Aorta (tissue), 5 donors: Measurements from ENCODE around the gene NEDD4L. TPM values are rescaled to one million over a fixed set of nuclear protein-coding genes. Genes with fewer than 3 reads are reported as not detected.

ENCODE experiments used
- ATAC-seq: fragments of 200-7000 bp; cut with Tn5 transposase; one replicate; pipeline ENCODE4 v1.9.1; 2022; ENCODE audit warnings: moderate library complexity; ENCODE audit not compliant: low FRiP score
- DNase-seq, 2 donors: peaks; one replicate each; pipeline ENCODE4 v3.0.0-alpha.2; 2020
- H3K27ac ChIP-seq, 2 donors: one replicate each; pipeline ENCODE4 v1.5.1; 2013; ENCODE audit warnings: low read length in 2 of 2, mild to moderate bottlenecking in 2 of 2, moderate library complexity in 2 of 2, control low read depth in 1 of 2, inconsistent platforms in 1 of 2, low read depth in 1 of 2
- H3K27me3 ChIP-seq, 2 donors: one replicate each; pipeline ENCODE4 v1.6.1; 2013; ENCODE audit warnings: control low read depth in 1 of 2, low read length in 1 of 2, mild to moderate bottlenecking in 1 of 2, moderate library complexity in 1 of 2; ENCODE audit not compliant: insufficient read depth in 2 of 2, control insufficient read depth in 1 of 2
- H3K36me3 ChIP-seq, 2 donors: one replicate each; pipeline ENCODE4 v1.6.1; 2013; ENCODE audit warnings: control low read depth in 1 of 2, low read length in 1 of 2, mild to moderate bottlenecking in 1 of 2; ENCODE audit not compliant: insufficient read depth in 2 of 2, control insufficient read depth in 1 of 2
- H3K4me1 ChIP-seq, 2 donors: one replicate each; pipeline ENCODE4 v1.6.1; 2013; ENCODE audit warnings: low read length in 2 of 2, control low read depth in 1 of 2, mild to moderate bottlenecking in 1 of 2, moderate library complexity in 1 of 2; ENCODE audit not compliant: insufficient read depth in 2 of 2, control insufficient read depth in 1 of 2
- H3K4me3 ChIP-seq, 2 donors: one replicate each; pipeline ENCODE4 v1.5.1; 2013; ENCODE audit warnings: low read length in 2 of 2, control low read depth in 1 of 2, mild to moderate bottlenecking in 1 of 2
- H3K9me3 ChIP-seq: one replicate; pipeline ENCODE4 v1.6.1; 2013; ENCODE audit warnings: mild to moderate bottlenecking, low read length; ENCODE audit not compliant: control insufficient read depth
- WGBS, 2 donors: extraction: QIAGEN DNeasy Blood & Tissue Kit; methylation state at CpG; one replicate each; pipeline ENCODE4 v1.1.7; 2013; 5-methylcytosine and 5-hydroxymethylcytosine counted together
- intact Hi-C, 2 donors: fragments of 100-400 bp; cut with DNase I; formaldehyde crosslinking; loops; one replicate each; pipeline versions ENCODE4 v1.14.2 to v1.15.0; 2022
- microRNA-seq, 2 donors: library from miRNA; unstranded; fragments of <30 nt; microRNA quantifications; one replicate each; pipeline ENCODE4 v1.2.0, GENCODE V29; 2020
- polyA plus RNA-seq, 2 donors: library from polyadenylated mRNA; stranded (reverse); fragments of 200-250 nt; gene quantifications; one replicate each; pipeline ENCODE4 v1.2.3, GENCODE V29; 2013
- total RNA-seq, 2 donors: library from RNA; stranded (reverse); fragmentation: NEBNext Ultra II Directional; extraction: Animal tissue kit (Norgen Biotek cat#: 25700); gene quantifications; one replicate each; pipeline ENCODE4 v1.2.1, GENCODE V29; 2021
- donor health status: healthy with polysubstance abuse.
- donor health status: Bipolar disorder and iron deficiency.
- donor health status: DM: no; HTN: no; CAD: no.
- donor health status: DM: no; HTN: no; CAD: no.
- donor health status: DM: yes; HTN: yes; CAD: no.

Gene NEDD4L
- total and polyA plus RNA-seq, 4 donors: 4.0 to 24.0 (median 17.8) TPM

DNA sequence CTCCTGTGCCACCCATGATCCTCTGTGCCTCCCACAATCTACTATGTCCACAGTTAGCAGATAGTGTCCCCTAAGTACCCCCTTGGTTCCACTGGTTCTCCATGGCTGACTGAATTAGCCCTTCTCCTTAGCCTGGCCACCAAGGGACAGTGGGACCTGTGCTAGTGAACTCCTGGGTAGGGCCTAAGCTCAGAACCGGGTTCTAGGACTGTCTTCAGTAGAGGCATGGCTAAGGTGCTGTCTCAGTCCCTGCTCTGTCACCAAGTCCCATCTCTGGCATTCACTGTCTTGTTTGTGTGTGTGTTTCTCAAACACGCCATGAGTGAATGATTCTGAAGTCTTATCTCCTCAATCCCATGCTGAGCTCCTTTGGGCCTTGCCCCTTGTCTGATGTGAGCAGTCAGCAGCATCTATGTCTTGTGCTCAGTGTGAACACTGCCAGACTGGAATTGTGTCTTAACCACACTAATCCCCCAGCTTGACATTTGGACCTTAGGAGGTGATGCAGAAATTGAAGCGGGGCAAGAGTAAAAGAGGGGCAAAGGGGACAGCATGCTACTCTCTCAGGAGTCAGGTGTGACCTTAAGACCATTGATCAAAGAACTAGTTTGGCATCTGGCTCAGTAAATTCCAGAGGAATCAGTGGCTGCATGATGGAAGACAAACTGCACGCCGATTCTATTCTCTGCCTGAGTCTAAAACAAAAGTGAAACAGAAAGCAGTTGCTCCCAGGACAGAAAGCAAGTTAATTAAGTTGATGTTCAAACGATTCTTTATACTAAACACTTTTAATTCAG is 394.3 kb downstream of the NEDD4L start:
- no peaks in the 10 kb centered on the region for H3K36me3 ChIP-seq
- H3K9me3 ChIP-seq: no peaks in the 10 kb centered on the region
- no peak overlapping the region for H3K27ac ChIP-seq
- no peaks in the 10 kb centered on the region for H3K4me1 ChIP-seq
- DNase-seq: no peak
- ATAC-seq: peak; percentile 48
- no peak overlapping the region for H3K4me3 ChIP-seq
- intact Hi-C loops: loop anchor here in 1 of 2 donors (10.0 kb wide), 1 partner anchor 64 kb away; no protein-coding TSS in a partner anchor
- no peaks in the 10 kb centered on the region for H3K27me3 ChIP-seq
- 66 to 71% methylated on average over 6 of the region's 6 CpGs for WGBS, 2 donors

DNA sequence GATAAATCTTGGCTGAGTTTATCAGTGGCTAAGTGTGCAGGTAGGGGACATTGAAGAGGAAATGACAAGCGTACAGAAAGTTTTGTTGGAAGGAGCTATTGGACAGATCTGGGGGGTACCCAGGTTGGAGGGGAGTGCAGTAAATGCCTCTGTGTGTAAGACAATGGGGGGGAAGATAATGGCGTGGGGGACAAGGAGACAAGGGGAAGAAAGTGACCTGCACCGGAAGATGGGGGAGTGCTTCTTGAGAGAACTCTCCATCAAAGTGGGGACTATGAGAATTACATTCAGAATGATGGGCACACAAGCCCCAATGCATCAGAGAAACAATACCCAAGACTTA is 394.9 kb downstream of the NEDD4L start:
- Histone ChIP-seq H3K36me3 (no peaks in the 10 kb centered on the region), H3K9me3 (no peaks in the 10 kb centered on the region), H3K4me3 (no peak overlapping the region), H3K4me1 (no peaks in the 10 kb centered on the region), H3K27ac (no peak overlapping the region), H3K27me3 (no peaks in the 10 kb centered on the region)
- no peak for ATAC-seq
- intact Hi-C loops: loop anchor here in 1 of 2 donors (10.0 kb wide), 1 partner anchor 64 kb away; no protein-coding TSS in a partner anchor
- DNase-seq: no peak
- WGBS, 2 donors: 75 to 80% methylated on average over 3 of the region's 3 CpGs

DNA sequence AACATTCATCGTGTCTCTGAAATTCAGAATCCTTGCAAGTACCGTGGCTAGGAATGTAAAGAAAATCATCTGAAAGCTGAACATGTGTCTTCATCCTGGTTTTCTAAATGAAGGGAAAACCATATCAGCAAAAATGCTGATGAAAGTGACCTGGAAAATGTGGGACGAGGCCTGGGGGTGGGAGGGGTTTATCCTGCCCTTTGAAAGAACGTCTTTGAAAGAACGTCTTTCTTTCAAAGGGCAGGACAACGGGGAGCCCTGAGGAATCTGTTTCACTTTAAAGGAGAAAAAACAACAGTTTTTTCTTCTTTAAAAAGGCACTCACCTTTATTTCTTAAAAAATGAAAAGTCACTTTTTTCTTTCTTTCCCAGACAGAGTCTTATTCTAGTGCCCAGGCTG is 399.6 kb downstream of the NEDD4L start:
- H3K4me1 ChIP-seq: no peaks in the 10 kb centered on the region
- no peak for ATAC-seq
- no peaks in the 10 kb centered on the region for H3K27me3 ChIP-seq
- intact Hi-C loops: no loop called here
- no peaks in the 10 kb centered on the region for H3K36me3 ChIP-seq
- H3K9me3 ChIP-seq: no peaks in the 10 kb centered on the region
- H3K4me3 ChIP-seq: no peak overlapping the region
- WGBS, 2 donors: 67 to 68% methylated on average over 6 of the region's 6 CpGs
- DNase-seq: no peak
- H3K27ac ChIP-seq: no peak overlapping the region

DNA sequence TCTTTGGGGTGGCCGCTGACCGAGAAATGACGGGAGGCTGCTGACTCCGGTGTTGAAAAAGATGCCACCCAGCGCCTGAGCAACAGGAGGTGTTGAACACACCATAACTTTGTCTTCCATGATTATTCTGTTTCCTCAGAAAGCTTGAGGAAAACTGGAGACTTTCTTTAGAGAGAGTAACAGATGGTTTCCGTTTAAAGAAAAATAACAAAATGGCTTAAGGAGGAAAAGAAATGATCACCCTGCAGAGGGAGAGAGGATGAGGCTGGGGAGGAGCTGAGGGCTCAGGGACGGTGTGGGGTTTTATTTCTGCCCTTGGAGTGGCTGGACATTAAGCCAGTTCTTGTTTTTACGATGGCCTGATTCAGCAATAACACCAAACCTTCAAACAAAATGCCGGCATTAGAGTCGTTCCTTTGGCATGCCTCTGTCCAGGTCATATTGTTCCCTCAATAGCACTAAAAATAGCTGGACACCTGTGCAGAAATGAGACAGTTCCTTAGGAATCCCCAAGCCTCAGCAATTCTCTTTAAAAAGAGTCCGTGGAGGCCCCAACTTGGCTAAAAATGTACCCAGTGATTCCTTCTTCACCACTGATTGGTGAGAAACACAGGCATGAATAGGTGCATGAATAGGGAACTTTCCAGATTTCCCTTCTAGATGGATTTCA is 402.5 kb downstream of the NEDD4L start:
- Histone ChIP-seq H3K4me3 (no peak overlapping the region), H3K27me3 (no peaks in the 10 kb centered on the region), H3K4me1 (no peaks in the 10 kb centered on the region), H3K27ac (no peak overlapping the region), H3K9me3 (no peaks in the 10 kb centered on the region), H3K36me3 (no peaks in the 10 kb centered on the region)
- DNase-seq (no peak), ATAC-seq (no peak)
- 76 to 83% methylated on average over 11 of the region's 11 CpGs for WGBS, 2 donors
- intact Hi-C loops: no loop called here

DNA sequence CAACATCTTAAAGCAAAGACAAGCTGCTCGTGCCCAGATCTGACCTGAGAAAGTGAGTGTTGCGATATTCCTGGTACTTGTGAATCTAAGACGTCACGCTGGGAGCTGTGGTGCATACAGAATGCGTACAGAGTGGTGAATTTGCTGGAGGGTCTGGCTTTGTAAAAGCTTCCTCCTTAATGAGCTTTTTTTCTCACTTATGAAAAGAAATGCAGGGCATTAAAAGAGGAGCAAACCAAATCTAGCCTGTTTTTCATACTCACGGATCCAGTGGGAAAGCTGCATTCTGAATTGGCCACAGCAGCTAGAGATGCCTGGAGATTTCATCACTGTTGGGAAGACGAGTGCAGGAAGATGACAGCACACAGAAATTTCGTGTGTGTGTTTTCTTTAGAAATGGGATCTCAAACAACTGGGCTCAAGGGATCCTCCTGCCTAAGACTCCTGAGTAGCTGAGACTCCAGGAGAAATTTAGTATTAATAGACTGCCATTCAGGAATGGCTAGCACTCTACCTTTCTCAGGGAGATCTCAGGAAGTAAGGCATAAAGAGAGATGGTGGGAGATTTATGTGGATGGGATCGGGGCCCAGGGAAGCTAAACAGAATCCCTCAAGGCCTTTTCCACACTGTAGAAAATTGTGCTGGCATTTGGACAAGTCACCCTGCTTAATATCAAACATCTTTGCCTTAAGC is 403.5 kb downstream of the NEDD4L start:
- H3K27me3 ChIP-seq: no peaks in the 10 kb centered on the region
- ATAC-seq (no peak), DNase-seq (no peak)
- intact Hi-C loops: no loop called here
- no peak overlapping the region for H3K27ac ChIP-seq
- H3K9me3 ChIP-seq: no peaks in the 10 kb centered on the region
- H3K4me3 ChIP-seq: no peak overlapping the region
- WGBS, 2 donors: 55 to 58% methylated on average over 9 of the region's 9 CpGs
- no peaks in the 10 kb centered on the region for H3K4me1 ChIP-seq
- no peaks in the 10 kb centered on the region for H3K36me3 ChIP-seq

DNA sequence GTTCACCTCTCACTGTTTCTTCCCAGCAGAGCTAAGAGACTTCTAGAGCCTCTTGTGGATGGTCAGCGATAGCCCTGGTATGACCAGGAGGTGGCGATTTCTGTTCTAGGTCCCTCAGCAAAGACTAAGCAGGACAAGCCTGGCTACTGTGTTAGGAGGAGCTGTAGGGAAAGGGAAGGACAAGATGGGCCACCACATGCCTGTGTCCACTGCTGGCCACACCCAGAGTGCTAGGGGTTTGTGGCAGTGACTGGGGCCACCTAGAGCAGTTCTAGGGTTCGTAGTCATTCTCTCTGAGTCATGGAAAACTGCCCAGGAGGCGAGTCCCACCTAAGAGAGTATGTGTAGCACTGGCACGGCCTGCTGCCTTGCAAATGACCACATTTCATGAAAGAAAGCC is 405.4 kb downstream of the NEDD4L start:
- Histone ChIP-seq H3K27me3 (no peaks in the 10 kb centered on the region), H3K4me3 (no peak overlapping the region), H3K4me1 (no peaks in the 10 kb centered on the region), H3K36me3 (no peaks in the 10 kb centered on the region), H3K27ac (no peak overlapping the region), H3K9me3 (no peaks in the 10 kb centered on the region)
- intact Hi-C loops: no loop called here
- WGBS, 2 donors: 67 to 79% methylated on average over 5 of the region's 5 CpGs
- DNase-seq: no peak
- no peak for ATAC-seq

Small RNA genes lying within 50 kb of the gene (microRNA-seq; reads per million reads assigned to microRNA genes)
- 0 reads per million in 2 donors for gene MIR3591

Other genes with a start within 250 kb of the NEDD4L start
- gene ATP8B1, start 240.9 kb upstream of the NEDD4L start, total RNA-seq: 100 to 1,000 TPM in 1 of 2 donors, 10 to 100 TPM in 1; 76.5 to 101 TPM
- 10 to 100 TPM; 11.6 to 33.1 TPM for gene ATP8B1, start 240.9 kb upstream of the NEDD4L start, polyA plus RNA-seq